Fibroblast of mammary gland (primary cell): ENCODE results near the gene GPD1L.

Experiments
- DNase-seq: peaks from one replicate; pipeline ENCODE4 v3.0.0-alpha.2; 2010; ENCODE audit warnings: low read depth
- H3K4me3 ChIP-seq: 2 replicates; pipeline ENCODE4 v1.5.1; 2011; ENCODE audit warnings: low read depth, mild to moderate bottlenecking, low read length, moderate library complexity; ENCODE audit not compliant: control insufficient read depth
- TF ChIP-seq, protein P1 (sequence below): conservative IDR thresholded peaks from 2 replicates; pipeline ENCODE4 v1.5.1; 2011; ENCODE audit warnings: low read depth, low read length, inconsistent platforms; ENCODE audit not compliant: control insufficient read depth, insufficient read depth

GPD1L gene

DNA sequence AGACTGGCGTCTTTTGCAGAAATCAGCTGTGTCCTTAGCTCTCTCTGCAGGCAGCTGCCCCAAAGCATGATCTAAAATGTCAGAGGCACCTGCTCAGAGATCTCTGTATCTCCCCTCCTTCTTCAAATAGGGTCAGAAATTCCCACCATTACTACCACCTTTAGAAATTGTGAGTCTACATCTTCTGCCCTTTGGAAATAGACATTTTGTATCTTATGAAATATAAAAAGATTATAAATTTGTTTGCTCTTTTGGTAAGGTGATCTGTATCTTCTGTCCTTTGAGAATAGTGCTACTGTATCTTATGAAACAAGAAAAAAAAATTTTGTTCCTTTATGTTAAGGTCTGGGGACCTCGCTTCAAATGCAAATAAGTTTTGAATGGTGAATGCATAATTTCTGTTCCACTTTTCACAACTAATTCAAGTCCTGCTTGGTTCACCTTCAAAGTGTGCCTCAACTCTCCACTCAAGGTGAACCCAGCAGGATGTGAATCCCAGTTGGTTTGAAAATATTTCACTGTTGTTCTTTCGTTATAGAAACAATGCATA is 28.3 kb upstream of the GPD1L start:
- no peak for DNase-seq
- TF ChIP-seq, protein P1, sequence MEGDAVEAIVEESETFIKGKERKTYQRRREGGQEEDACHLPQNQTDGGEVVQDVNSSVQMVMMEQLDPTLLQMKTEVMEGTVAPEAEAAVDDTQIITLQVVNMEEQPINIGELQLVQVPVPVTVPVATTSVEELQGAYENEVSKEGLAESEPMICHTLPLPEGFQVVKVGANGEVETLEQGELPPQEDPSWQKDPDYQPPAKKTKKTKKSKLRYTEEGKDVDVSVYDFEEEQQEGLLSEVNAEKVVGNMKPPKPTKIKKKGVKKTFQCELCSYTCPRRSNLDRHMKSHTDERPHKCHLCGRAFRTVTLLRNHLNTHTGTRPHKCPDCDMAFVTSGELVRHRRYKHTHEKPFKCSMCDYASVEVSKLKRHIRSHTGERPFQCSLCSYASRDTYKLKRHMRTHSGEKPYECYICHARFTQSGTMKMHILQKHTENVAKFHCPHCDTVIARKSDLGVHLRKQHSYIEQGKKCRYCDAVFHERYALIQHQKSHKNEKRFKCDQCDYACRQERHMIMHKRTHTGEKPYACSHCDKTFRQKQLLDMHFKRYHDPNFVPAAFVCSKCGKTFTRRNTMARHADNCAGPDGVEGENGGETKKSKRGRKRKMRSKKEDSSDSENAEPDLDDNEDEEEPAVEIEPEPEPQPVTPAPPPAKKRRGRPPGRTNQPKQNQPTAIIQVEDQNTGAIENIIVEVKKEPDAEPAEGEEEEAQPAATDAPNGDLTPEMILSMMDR, result no peak
- no peak overlapping the region for H3K4me3 ChIP-seq

- TF ChIP-seq, protein P1, result no peak
- no peak for DNase-seq
- no peak overlapping the region for H3K4me3 ChIP-seq
These were observed 27.6 kb upstream of the GPD1L start for GRCh38 chr3:32078864-32079263.

GRCh38 chr3:32082721-32083120 is 23.7 kb upstream of the GPD1L start:
- TF ChIP-seq, protein P1, result no peak
- DNase-seq, result peak; percentile 8
- no peak overlapping the region for H3K4me3 ChIP-seq

- TF ChIP-seq, protein P1, result no peak
- H3K4me3 ChIP-seq, result no peak overlapping the region
- DNase-seq, result no peak
These were observed 22.6 kb upstream of the GPD1L start for GRCh38 chr3:32083702-32084270.

DNA sequence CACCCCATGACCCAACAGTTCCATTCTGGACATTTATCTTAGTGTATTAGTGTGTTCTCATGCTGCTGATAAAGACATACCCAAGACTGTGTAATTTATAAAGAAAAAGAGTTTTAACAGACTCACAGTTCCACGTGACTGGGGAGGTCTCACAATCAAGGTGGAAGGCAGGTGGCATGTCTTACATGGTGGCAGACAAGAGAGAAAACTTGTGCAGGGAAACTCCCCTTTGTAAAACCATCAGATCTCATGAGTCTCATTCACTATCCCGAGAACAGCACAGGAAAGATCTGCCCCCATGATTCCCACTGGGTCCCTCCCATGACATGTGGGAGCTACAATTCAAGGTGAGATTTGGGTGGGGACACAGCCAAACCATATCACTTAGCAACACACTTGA is 21.6 kb upstream of the GPD1L start:
- no peak for DNase-seq
- TF ChIP-seq, protein P1, result no peak
- no peak overlapping the region for H3K4me3 ChIP-seq

- TF ChIP-seq, protein P1, result no peak
- H3K4me3 ChIP-seq, result no peak overlapping the region
- DNase-seq, result no peak
These were observed 20.0 kb upstream of the GPD1L start for GRCh38 chr3:32086464-32086863.
